K562 (cell line): ENCODE data around the gene RAB6A. TPM values are rescaled to one million over a fixed set of nuclear protein-coding genes. Genes with fewer than 3 reads are reported as not detected.

Experiments used
- ATAC-seq: fragments of 200-7000 bp; cut with Tn5 transposase; 3 replicates; pipeline ENCODE4 v1.9.1; 2020; ENCODE audit warnings: moderate library complexity
- BruUV-seq: library from RNA; stranded (reverse); fragments of 400-500 nt; replicated peaks from 2 replicates; lab custom pipeline; 2021; lab: Mats Ljungman, UMichigan
- CTCF ChIA-PET: fragments of 300-600 bp; formaldehyde crosslinking; extraction: SDS; loops from one replicate; lab custom pipeline; 2021; ENCODE audit warnings: low intra/inter-chr PET ratio; lab: Yijun Ruan, JAX
- POLR2A ChIA-PET: fragments of 300-600, 350-650 bp; sonication (Branson Sonifier 250); formaldehyde crosslinking; extraction: SDS; loops from one replicate; lab custom pipeline; 2021; ENCODE audit warnings: antibody characterized with exemption, inconsistent platforms; lab: Yijun Ruan, JAX
- DNase-seq, 4 experiments: peaks; one replicate each; pipeline versions ENCODE4 v3.0.0 to v3.0.0-alpha.2; 2011 to 2018; ENCODE audit warnings: low spot score in 3 of 4, mixed read lengths in 3 of 4; ENCODE audit errors: extremely low read depth in 1 of 4
- FAIRE-seq: peaks from 2 replicates; lab custom pipeline; 2011; peaks lifted over from hg19 to GRCh38; lab: Jason Lieb, UNC
- H2AFZ ChIP-seq: 2 replicates; pipeline ENCODE4 v1.6.0; 2011; ENCODE audit warnings: low read depth, low read length, control low read depth, inconsistent platforms
- H3K27ac ChIP-seq: fragments of 200-600 bp; 3 replicates; pipeline ENCODE4 v1.8.0; 2011; ENCODE audit warnings: low read depth, mild to moderate bottlenecking, control low read depth, inconsistent platforms, low read length, moderate library complexity, mixed read lengths; ENCODE audit errors: extremely low read depth
- H3K27me3 ChIP-seq, 2 experiments: fragments of 300-600 bp in 1 of 2; 2 replicates in 1 of 2; 3 replicates in 1 of 2; pipeline versions ENCODE4 v1.6.0 to v1.8.0; 2011; ENCODE audit warnings: inconsistent platforms in 2 of 2, low read length in 2 of 2, mild to moderate bottlenecking in 1 of 2, mixed read lengths in 1 of 2, moderate library complexity in 1 of 2; ENCODE audit not compliant: control insufficient read depth in 2 of 2, insufficient read depth in 2 of 2
- H3K36me3 ChIP-seq: fragments of 300-600 bp; 3 replicates; pipeline ENCODE4 v1.8.0; 2011; ENCODE audit warnings: mild to moderate bottlenecking, low read length, inconsistent platforms; ENCODE audit not compliant: control insufficient read depth, insufficient read depth
- H3K4me1 ChIP-seq, 2 experiments: fragments of 200-600 bp in 1 of 2; replicated peaks in 1 of 2; 2 replicates in 1 of 2; 3 replicates in 1 of 2; pipeline versions ENCODE4 v1.5.1 to v1.8.0; 2011; ENCODE audit warnings: inconsistent platforms in 2 of 2, low read length in 2 of 2, mild to moderate bottlenecking in 1 of 2, mixed read lengths in 1 of 2, moderate library complexity in 1 of 2; ENCODE audit not compliant: control insufficient read depth in 2 of 2, insufficient read depth in 2 of 2
- H3K4me2 ChIP-seq: 2 replicates; pipeline ENCODE4 v1.6.1; 2011; ENCODE audit warnings: low read length, control low read depth, inconsistent platforms, mixed read lengths; ENCODE audit not compliant: insufficient read depth
- H3K4me3 ChIP-seq: fragments of 200-600 bp; sonication (generic), shearing (Covaris generic); 2 replicates; pipeline ENCODE4 v1.5.1; 2016; ENCODE audit warnings: control low read depth, inconsistent platforms
- H3K79me2 ChIP-seq: fragments of 200-600 bp; 3 replicates; pipeline ENCODE4 v1.8.0; 2011; ENCODE audit warnings: low read length, inconsistent platforms; ENCODE audit not compliant: control insufficient read depth, insufficient read depth
- H3K9ac ChIP-seq, 2 experiments: 2 replicates each; pipeline versions ENCODE4 v1.6.0 to v1.6.1; 2011; ENCODE audit warnings: low read depth in 2 of 2, low read length in 2 of 2, control low read depth in 1 of 2, inconsistent platforms in 1 of 2, mild to moderate bottlenecking in 1 of 2, mixed read lengths in 1 of 2; ENCODE audit not compliant: insufficient read depth in 1 of 2
- H3K9me1 ChIP-seq: one replicate; pipeline ENCODE4 v1.6.0; 2011; ENCODE audit warnings: inconsistent platforms, mild to moderate bottlenecking, low read length, moderate library complexity; ENCODE audit not compliant: control insufficient read depth, insufficient read depth
- H3K9me3 ChIP-seq: replicated peaks from 2 replicates; pipeline ENCODE4 v1.5.1; 2011; ENCODE audit warnings: low read depth, low read length, inconsistent platforms; ENCODE audit not compliant: control insufficient read depth, insufficient read depth
- H4K20me1 ChIP-seq: replicated peaks from 2 replicates; pipeline ENCODE4 v1.6.1; 2011; ENCODE audit warnings: low read length, inconsistent platforms, mixed read lengths; ENCODE audit not compliant: control insufficient read depth, insufficient read depth
- ARHGAP35 ChIP-seq: fragments of 450-650 bp; IDR thresholded peaks from 2 replicates; pipeline ENCODE4 v1.6.1; 2018; ENCODE audit not compliant: partially characterized antibody
- KLF1 ChIP-seq: fragments of 450-650 bp; IDR thresholded peaks from 2 replicates; pipeline ENCODE4 v1.6.1; 2016; ENCODE audit warnings: missing genetic modification characterization, missing compliant biosample characterization
- NR2C2 ChIP-seq, 2 experiments: fragments of 200-800 bp in 1 of 2; sonication (Bioruptor generic) in 1 of 2; sonication (generic) in 1 of 2; formaldehyde crosslinking in 1 of 2; IDR thresholded peaks; 2 replicates each; pipeline versions ENCODE4 v1.6.1 to v1.8.0; 2016 to 2022; ENCODE audit warnings: mild to moderate bottlenecking in 1 of 2, missing compliant biosample characterization in 1 of 2, missing genetic modification characterization in 1 of 2, missing genetic modification reagents in 1 of 2
- NUFIP1 ChIP-seq: fragments of 450-650 bp; IDR thresholded peaks from 2 replicates; pipeline ENCODE4 v1.6.1; 2018; ENCODE audit not compliant: partially characterized antibody
- PML ChIP-seq: IDR thresholded peaks from 2 replicates; pipeline ENCODE4 v1.6.1; 2012; ENCODE audit warnings: low read length, inconsistent platforms
- RAD51 ChIP-seq: fragments of 450-650 bp; IDR thresholded peaks from 2 replicates; pipeline ENCODE4 v1.7.1; 2016; ENCODE audit warnings: low read depth, mild to moderate bottlenecking, borderline replicate concordance
- TAF9B ChIP-seq: fragments of 450-650 bp; IDR thresholded peaks from 2 replicates; pipeline ENCODE4 v1.6.1; 2018; ENCODE audit warnings: mild to moderate bottlenecking; ENCODE audit not compliant: partially characterized antibody
- ZNF124 ChIP-seq: sonication (generic); formaldehyde crosslinking; IDR thresholded peaks from 2 replicates; pipeline ENCODE4 v1.8.1; 2022; ENCODE audit warnings: missing genetic modification reagents
- ZNF551 ChIP-seq: fragments of 250-450 bp; sonication (Bioruptor Pico); IDR thresholded peaks from 2 replicates; pipeline ENCODE4 v1.5.0; 2021; ENCODE audit warnings: mild to moderate bottlenecking, moderate library complexity
- ZNF764 ChIP-seq: fragments of 250-450 bp; sonication (Bioruptor Pico); IDR thresholded peaks from 2 replicates; pipeline ENCODE4 v1.4.0; 2020; ENCODE audit warnings: low read depth, mild to moderate bottlenecking, moderate library complexity
- WGBS: fragments of 100-300 bp; shearing (Covaris generic); methylation state at CpG from one replicate; pipeline ENCODE4 v1.1.6; 2016; ENCODE audit warnings: low coverage, mixed read lengths; ENCODE audit not compliant: insufficient coverage; ENCODE audit errors: missing lambda C conversion rate; 5-methylcytosine and 5-hydroxymethylcytosine counted together
- in situ Hi-C: fragments of 300-500 bp; cut with MboI; formaldehyde crosslinking; loops from 4 replicates; pipeline ENCODE4 v1.15.0; 2018; ENCODE audit warnings: inconsistent platforms, mixed read lengths
- intact Hi-C: fragments of 100-400 bp; cut with micrococcal nuclease; formaldehyde crosslinking; loops from 2 replicates; pipeline ENCODE4 v1.14.2; 2022
- polyA plus RNA-seq, 8 experiments: library from polyadenylated mRNA; depleted of rRNA in 4 of 8; stranded (reverse) in 5 of 8; unstranded in 3 of 8; fragments of >200 nt; fragmentation: Nextera tagmentation in 2 of 8; fragmentation: Illumina TruSeq in 1 of 8; extraction: Ambion mirVana in 2 of 8; extraction: Trizol in 1 of 8; gene quantifications; 2 replicates each; pipeline versions ENCODE4 v1.2.1 to v1.2.3, GENCODE V29; 2011 to 2014; ENCODE audit warnings: inconsistent platforms in 1 of 8, missing spikeins in 1 of 8
- total RNA-seq, 7 experiments: library from RNA; depleted of rRNA in 6 of 7; stranded (reverse); fragments of >200 nt in 6 of 7; fragmentation: Illumina TruSeq in 2 of 7; extraction: Trizol in 2 of 7; gene quantifications; 2 replicates each; pipeline versions ENCODE4 v1.2.1 to v1.2.3, GENCODE V29; 2011 to 2021; ENCODE audit warnings: low replicate concordance in 1 of 7
- TF ChIP-seq, protein P1 (sequence below), 2 experiments: fragments of 450-650 bp in 1 of 2; sonication (generic) in 1 of 2; formaldehyde crosslinking; conservative IDR thresholded peaks; 2 replicates each; pipeline versions ENCODE4 v1.4.0 to v1.8.1; 2020 to 2022; ENCODE audit warnings: mild to moderate bottlenecking in 1 of 2, missing genetic modification reagents in 1 of 2
- TF ChIP-seq, protein P2 (sequence below): fragments of 250-450 bp; sonication (Bioruptor Pico); IDR thresholded peaks from 2 replicates; pipeline ENCODE4 v1.8.0; 2021; ENCODE audit warnings: moderate library complexity, mild to moderate bottlenecking, inconsistent platforms

The RAB6A gene
- total and polyA plus RNA-seq, 9 of the 15 experiments (the other 6 are each of a cell fraction or from before 2014, with no cell fraction given), result 14.0 to 95.3 (median 45.4) TPM

DNA sequence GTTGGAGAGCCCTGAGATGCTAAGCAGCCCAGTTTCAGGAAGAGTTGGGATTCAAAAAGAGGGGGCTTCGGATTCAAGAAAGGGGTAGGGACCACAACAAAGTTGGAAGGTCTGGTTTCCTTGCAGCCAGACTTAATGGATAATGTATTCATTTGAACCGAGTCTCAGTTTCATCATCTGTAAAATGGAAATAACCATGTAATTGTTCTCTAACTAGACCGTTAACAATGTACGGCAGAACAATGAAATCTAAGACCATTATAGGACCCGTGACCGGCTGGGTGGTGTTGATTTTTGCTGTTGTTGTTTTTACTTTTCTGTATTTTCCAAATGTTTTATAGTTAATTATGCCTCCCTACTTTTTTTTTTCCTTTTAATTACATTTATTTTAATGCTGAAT lies 20.4 kb upstream of the RAB6A start (continued):
- no peak for TF ChIP-seq TAF9B

DNA sequence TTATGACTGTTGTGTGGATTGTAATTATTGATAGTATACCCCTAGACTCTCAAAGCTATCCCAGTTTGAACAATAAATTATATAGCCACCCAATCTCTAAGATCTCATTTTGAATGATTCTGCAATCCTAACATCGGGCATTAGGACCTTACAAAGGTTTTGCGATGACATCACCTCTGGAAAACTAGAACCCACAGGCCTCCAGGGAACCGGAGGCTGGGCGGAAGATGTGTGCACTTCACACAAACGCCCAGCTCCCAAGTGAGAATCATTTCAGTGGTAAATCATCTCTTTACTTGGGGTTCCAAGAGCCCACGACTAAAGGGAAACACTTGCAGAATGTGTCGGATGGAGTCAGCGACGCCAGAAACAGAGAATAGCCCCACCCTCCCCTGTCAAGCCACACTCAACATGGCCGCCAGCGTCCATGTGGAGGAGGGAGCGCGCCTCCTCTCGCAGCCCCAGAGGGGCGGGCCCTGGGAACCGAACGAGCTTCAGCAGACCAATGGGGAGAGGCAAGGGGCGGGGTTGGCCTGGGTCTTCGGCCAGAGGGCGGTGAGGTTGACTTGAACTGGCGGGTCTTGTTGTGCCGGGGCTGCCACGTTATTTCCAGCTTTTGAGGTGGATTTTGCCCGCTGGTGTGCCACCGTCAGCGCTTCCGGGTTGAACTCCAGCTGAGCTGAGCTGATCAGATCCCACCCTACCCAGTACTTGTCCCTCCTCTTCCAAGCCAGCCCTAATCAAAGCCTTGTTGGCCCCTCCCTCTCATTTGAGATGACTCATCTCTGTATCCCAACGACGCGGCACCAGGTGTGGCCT lies 18.4 kb upstream of the RAB6A start:
- BruUV-seq, result TSS peak; percentile 92
- in situ Hi-C loops, result no loop called here
- no peaks in the 10 kb centered on the region for H3K79me2 ChIP-seq
- H3K9me3 ChIP-seq, result no peaks in the 10 kb centered on the region; the same call in 1 of the 2 replicates
- peak; percentile 98 for ATAC-seq
- H3K27ac ChIP-seq, result peak overlapping the region; percentile 97
- H4K20me1 ChIP-seq, result no peaks in the 10 kb centered on the region
- H3K27me3 ChIP-seq, result no peaks in the 10 kb centered on the region
- H3K4me3 ChIP-seq, result peak overlapping the region; percentile 46
- intact Hi-C loops, result loop anchor here (1.0 kb wide), 1 partner anchor 18 kb away; the partner anchor contains the start of gene RAB6A
- H3K4me1 ChIP-seq, result peaks cover 12 to 28% of the 10 kb centered on the region in 2 experiments; a peak in 4 of 5 replicates
- peak; percentile 86 for FAIRE-seq
- H3K36me3 ChIP-seq, result no peaks in the 10 kb centered on the region
- peak overlapping the region; percentile 99 for H2AFZ ChIP-seq
- peak; percentile 97 to 99 (median 98) for DNase-seq
- CTCF ChIA-PET, result no interaction called here
- POLR2A ChIA-PET, result interaction anchor here (0.6 to 5.7 kb wide), 16 partner anchors 9 to 372 kb away, joined by 3 to 86 read pairs (median 3); partner anchors contain the start of genes MRPL48 and RAB6A
- WGBS, result under 1% methylated on average over 29 of the region's 30 CpGs
- peak overlapping the region; percentile 85 to 94 for H3K9ac ChIP-seq
- H3K9me1 ChIP-seq, result no peaks in the 10 kb centered on the region
- H3K4me2 ChIP-seq, result peak overlapping the region; percentile 94
- no peak for TF ChIP-seq ZNF551 (CRISPR knock-in tag)
- no peak for TF ChIP-seq NUFIP1
- TF ChIP-seq NR2C2 (CRISPR knock-in tag; IDR thresholded peaks at IDR 0.05), result no peak
- TF ChIP-seq NR2C2 (tag; IDR thresholded peaks at IDR 0.05), result peak; percentile 91
- TF ChIP-seq, protein P1, sequence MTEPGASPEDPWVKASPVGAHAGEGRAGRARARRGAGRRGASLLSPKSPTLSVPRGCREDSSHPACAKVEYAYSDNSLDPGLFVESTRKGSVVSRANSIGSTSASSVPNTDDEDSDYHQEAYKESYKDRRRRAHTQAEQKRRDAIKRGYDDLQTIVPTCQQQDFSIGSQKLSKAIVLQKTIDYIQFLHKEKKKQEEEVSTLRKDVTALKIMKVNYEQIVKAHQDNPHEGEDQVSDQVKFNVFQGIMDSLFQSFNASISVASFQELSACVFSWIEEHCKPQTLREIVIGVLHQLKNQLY (CRISPR knock-in tag; conservative IDR thresholded peaks at IDR 0.05), result no peak
- no peak for TF ChIP-seq ZNF124 (CRISPR knock-in tag)
- no peak for TF ChIP-seq KLF1 (tag)
- TF ChIP-seq RAD51, result no peak
- peak; percentile 48; the same call in 1 of the 2 replicates for TF ChIP-seq PML
- no peak for TF ChIP-seq ARHGAP35
- TF ChIP-seq, protein P2, sequence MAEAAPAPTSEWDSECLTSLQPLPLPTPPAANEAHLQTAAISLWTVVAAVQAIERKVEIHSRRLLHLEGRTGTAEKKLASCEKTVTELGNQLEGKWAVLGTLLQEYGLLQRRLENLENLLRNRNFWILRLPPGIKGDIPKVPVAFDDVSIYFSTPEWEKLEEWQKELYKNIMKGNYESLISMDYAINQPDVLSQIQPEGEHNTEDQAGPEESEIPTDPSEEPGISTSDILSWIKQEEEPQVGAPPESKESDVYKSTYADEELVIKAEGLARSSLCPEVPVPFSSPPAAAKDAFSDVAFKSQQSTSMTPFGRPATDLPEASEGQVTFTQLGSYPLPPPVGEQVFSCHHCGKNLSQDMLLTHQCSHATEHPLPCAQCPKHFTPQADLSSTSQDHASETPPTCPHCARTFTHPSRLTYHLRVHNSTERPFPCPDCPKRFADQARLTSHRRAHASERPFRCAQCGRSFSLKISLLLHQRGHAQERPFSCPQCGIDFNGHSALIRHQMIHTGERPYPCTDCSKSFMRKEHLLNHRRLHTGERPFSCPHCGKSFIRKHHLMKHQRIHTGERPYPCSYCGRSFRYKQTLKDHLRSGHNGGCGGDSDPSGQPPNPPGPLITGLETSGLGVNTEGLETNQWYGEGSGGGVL (CRISPR knock-in tag), result no peak
- no peak for TF ChIP-seq ZNF764 (CRISPR knock-in tag)
